ENCODE results near the gene IL6ST.

The IL6ST gene

DNA sequence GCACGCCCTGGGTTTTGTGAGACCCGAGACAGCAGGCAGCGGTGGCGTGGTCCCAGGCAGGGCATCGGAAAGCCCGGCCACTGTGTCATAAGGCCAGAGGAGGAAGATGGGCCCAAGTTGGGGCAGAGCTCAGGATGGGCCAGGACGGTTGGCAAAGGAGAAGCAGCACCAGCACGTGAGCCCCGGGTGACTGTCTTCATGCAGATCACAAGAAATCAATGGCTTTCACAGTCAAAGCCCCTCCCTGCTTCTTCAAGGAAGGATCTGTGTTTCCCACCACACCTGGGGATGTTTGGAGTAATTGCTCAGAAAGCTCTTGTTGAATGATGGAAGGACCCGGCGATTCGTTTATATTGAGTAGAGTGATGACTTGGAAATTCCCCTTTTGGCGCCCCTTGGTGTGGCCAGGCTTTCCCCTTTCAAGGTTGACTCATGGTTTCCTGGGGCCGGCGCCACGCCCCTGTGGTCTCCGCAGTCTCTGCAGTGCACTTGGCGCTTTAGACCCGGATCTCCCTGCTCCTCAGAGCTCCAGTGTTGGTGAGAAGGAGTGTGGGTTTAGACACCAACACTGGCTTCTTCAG, 91.6 kb downstream of the IL6ST start:
- Histone ChIP-seq H3K4me1 (ENCODE audit: control insufficient read depth, low read length) (no peaks in the 10 kb centered on the region), H3K27me3 (ENCODE audit: control insufficient read depth, low read length) (no peaks in the 10 kb centered on the region), H3K79me2 (ENCODE audit: control insufficient read depth, low read length) (no peaks in the 10 kb centered on the region), H4K20me1 (ENCODE audit: control insufficient read depth, insufficient read depth, low read depth, low read length) (no peaks in the 10 kb centered on the region), H3K4me2 (ENCODE audit: low read length) (no peak overlapping the region), H3K36me3 (ENCODE audit: control insufficient read depth, low read length) (no peaks in the 10 kb centered on the region), H3K4me3 (ENCODE audit: low read length) (no peak overlapping the region), H3F3A (ENCODE audit: control insufficient read depth, insufficient read depth) (no peaks in the 10 kb centered on the region), H3K9me2 (replicated peaks; ENCODE audit: control insufficient read depth, low read length) (no peaks in the 10 kb centered on the region), H3K9me3 (ENCODE audit: control insufficient read depth, insufficient read depth, low read length) (no peaks in the 10 kb centered on the region), H3K27ac (ENCODE audit: low read depth, low read length) (no peak overlapping the region)
- TF ChIP-seq, protein P1, sequence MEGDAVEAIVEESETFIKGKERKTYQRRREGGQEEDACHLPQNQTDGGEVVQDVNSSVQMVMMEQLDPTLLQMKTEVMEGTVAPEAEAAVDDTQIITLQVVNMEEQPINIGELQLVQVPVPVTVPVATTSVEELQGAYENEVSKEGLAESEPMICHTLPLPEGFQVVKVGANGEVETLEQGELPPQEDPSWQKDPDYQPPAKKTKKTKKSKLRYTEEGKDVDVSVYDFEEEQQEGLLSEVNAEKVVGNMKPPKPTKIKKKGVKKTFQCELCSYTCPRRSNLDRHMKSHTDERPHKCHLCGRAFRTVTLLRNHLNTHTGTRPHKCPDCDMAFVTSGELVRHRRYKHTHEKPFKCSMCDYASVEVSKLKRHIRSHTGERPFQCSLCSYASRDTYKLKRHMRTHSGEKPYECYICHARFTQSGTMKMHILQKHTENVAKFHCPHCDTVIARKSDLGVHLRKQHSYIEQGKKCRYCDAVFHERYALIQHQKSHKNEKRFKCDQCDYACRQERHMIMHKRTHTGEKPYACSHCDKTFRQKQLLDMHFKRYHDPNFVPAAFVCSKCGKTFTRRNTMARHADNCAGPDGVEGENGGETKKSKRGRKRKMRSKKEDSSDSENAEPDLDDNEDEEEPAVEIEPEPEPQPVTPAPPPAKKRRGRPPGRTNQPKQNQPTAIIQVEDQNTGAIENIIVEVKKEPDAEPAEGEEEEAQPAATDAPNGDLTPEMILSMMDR (IDR thresholded peaks at IDR 0.05; ENCODE audit: low read depth, low read length, poor library complexity, severe bottlenecking): no peak
- no peak for TF ChIP-seq EZH2phosphoT487 (IDR thresholded peaks at IDR 0.05; ENCODE audit: borderline replicate concordance, low read length)

DNA sequence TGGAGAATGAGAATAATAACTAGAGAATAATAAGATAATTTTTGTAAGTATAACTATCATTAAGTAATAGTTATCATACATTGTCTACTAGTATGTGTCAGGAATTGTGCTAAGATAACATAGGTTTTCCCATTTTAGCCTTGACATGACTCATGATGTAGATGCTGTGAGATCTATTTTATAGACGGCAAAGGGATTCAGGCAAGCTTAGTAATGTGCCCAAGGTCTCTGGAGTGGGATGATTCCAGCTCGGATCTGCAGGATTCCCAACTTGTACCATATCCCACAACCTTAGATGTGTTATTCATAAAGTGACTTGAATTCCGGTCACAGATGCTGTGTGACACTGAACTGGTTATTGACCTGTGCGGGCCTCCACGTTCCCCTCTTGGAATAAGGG, 92.1 kb downstream of the IL6ST start:
- Histone ChIP-seq H4K20me1 (ENCODE audit: control insufficient read depth, insufficient read depth, low read depth, low read length) (no peaks in the 10 kb centered on the region), H3K27me3 (ENCODE audit: control insufficient read depth, low read length) (no peaks in the 10 kb centered on the region), H3K27ac (ENCODE audit: low read depth, low read length) (no peak overlapping the region), H3K9me3 (ENCODE audit: control insufficient read depth, insufficient read depth, low read length) (no peaks in the 10 kb centered on the region), H3K4me2 (ENCODE audit: low read length) (no peak overlapping the region), H3F3A (ENCODE audit: control insufficient read depth, insufficient read depth) (no peaks in the 10 kb centered on the region), H3K4me1 (ENCODE audit: control insufficient read depth, low read length) (no peaks in the 10 kb centered on the region), H3K36me3 (ENCODE audit: control insufficient read depth, low read length) (no peaks in the 10 kb centered on the region), H3K9me2 (replicated peaks; ENCODE audit: control insufficient read depth, low read length) (no peaks in the 10 kb centered on the region), H3K79me2 (ENCODE audit: control insufficient read depth, low read length) (no peaks in the 10 kb centered on the region), H3K4me3 (ENCODE audit: low read length) (no peak overlapping the region)
- TF ChIP-seq, protein P1 (IDR thresholded peaks at IDR 0.05; ENCODE audit: low read depth, low read length, poor library complexity, severe bottlenecking): no peak
- TF ChIP-seq EZH2phosphoT487 (IDR thresholded peaks at IDR 0.05; ENCODE audit: borderline replicate concordance, low read length): no peak

DNA sequence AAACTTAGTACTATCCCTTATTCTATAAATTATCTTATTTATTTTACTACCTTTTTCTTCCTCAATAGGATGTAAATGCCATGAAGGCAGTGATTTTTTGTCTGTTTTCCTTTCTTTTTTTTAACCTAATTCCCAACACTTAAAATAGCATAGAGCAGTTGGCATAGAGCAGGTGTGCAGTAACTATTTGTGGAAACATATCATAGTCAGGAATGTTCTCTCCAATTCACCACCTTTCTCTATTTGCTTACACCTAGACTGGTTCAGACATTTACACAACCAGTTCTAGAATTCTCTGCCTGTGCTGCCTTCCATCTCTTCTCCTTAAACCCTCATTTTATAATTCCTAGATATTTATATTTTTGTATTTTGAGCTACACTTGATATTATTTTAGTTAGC, 94.0 kb downstream of the IL6ST start:
- Histone ChIP-seq H3K27ac (ENCODE audit: low read depth, low read length) (no peak overlapping the region), H3F3A (ENCODE audit: control insufficient read depth, insufficient read depth) (no peaks in the 10 kb centered on the region), H4K20me1 (ENCODE audit: control insufficient read depth, insufficient read depth, low read depth, low read length) (no peaks in the 10 kb centered on the region), H3K79me2 (ENCODE audit: control insufficient read depth, low read length) (no peaks in the 10 kb centered on the region), H3K4me3 (ENCODE audit: low read length) (no peak overlapping the region), H3K4me2 (ENCODE audit: low read length) (no peak overlapping the region), H3K36me3 (ENCODE audit: control insufficient read depth, low read length) (no peaks in the 10 kb centered on the region), H3K9me3 (ENCODE audit: control insufficient read depth, insufficient read depth, low read length) (no peaks in the 10 kb centered on the region), H3K9me2 (replicated peaks; ENCODE audit: control insufficient read depth, low read length) (no peaks in the 10 kb centered on the region), H3K27me3 (ENCODE audit: control insufficient read depth, low read length) (no peaks in the 10 kb centered on the region), H3K4me1 (ENCODE audit: control insufficient read depth, low read length) (no peaks in the 10 kb centered on the region)
- no peak for TF ChIP-seq EZH2phosphoT487 (IDR thresholded peaks at IDR 0.05; ENCODE audit: borderline replicate concordance, low read length)
- TF ChIP-seq, protein P1 (IDR thresholded peaks at IDR 0.05; ENCODE audit: low read depth, low read length, poor library complexity, severe bottlenecking): no peak

Data from DOHH2 (cell line).